ENCODE data around the gene TKT. TPM values are rescaled to one million over a fixed set of nuclear protein-coding genes. Genes with fewer than 3 reads are reported as not detected.
A peak's percentile ranks its signal among the peaks of the same experiment; 100 is the strongest.

TKT gene
- total and polyA plus RNA-seq, 9 donors = 62.6 to 279 (median 208) TPM

- Histone ChIP-seq H3K4me1 (ENCODE audit: insufficient read depth) (peaks cover 8% of the 10 kb centered on the region), H3K4me3 (no peak overlapping the region), H3K27ac (no peak overlapping the region), H3K9me3 (no peaks in the 10 kb centered on the region), H3K36me3 (no peaks in the 10 kb centered on the region), H3K27me3 (no peaks in the 10 kb centered on the region)
- intact Hi-C loops (cut with DNase I) = no loop called here
- TF ChIP-seq CTCF (IDR thresholded peaks at IDR 0.05) (no peak), POLR2A (IDR thresholded peaks at IDR 0.05) (no peak), EP300 (IDR thresholded peaks at IDR 0.05) (no peak)
- no peak for DNase-seq
- 79 to 83% (median 82%) methylated on average over 15 of the region's 15 CpGs for WGBS, 3 donors
Observed at GRCh38 chr3:53234130-53234840, 21.5 kb downstream of the TKT start.

- H3K4me1 ChIP-seq (ENCODE audit: insufficient read depth) = peaks cover 4% of the 10 kb centered on the region
- no peaks in the 10 kb centered on the region for H3K27me3 ChIP-seq
- H3K4me3 ChIP-seq = no peak overlapping the region
- H3K27ac ChIP-seq = no peak overlapping the region
- intact Hi-C loops (cut with DNase I) = no loop called here
- peak in 1 of 5 donors; percentile 14 for DNase-seq
- no peaks in the 10 kb centered on the region for H3K36me3 ChIP-seq
- 69 to 71% (median 70%) methylated on average over 16 to 18 of the region's 18 CpGs for WGBS, 3 donors
- no peaks in the 10 kb centered on the region for H3K9me3 ChIP-seq
- TF ChIP-seq CTCF (IDR thresholded peaks at IDR 0.05) = no peak
Observed at GRCh38 chr3:53232641-53233377, 23.0 kb downstream of the TKT start.

GRCh38 chr3:53231532-53232511 lies 24.0 kb downstream of the TKT start:
- Histone ChIP-seq H3K27ac (no peak overlapping the region), H3K9me3 (no peaks in the 10 kb centered on the region), H3K4me3 (no peak overlapping the region), H3K4me1 (ENCODE audit: insufficient read depth) (peaks cover 4% of the 10 kb centered on the region), H3K36me3 (no peaks in the 10 kb centered on the region), H3K27me3 (no peaks in the 10 kb centered on the region)
- WGBS, 3 donors = 77 to 92% (median 81%) methylated on average over 13 of the region's 13 CpGs
- TF ChIP-seq POLR2A (IDR thresholded peaks at IDR 0.05) = no peak
- TF ChIP-seq EP300 (IDR thresholded peaks at IDR 0.05) = no peak
- TF ChIP-seq CTCF (IDR thresholded peaks at IDR 0.05) = no peak
- intact Hi-C loops (cut with DNase I) = no loop called here
- DNase-seq = peak in 2 of 5 donors; percentile 9 to 13

GRCh38 chr3:53230789-53231188 lies 25.0 kb downstream of the TKT start:
- DNase-seq = no peak
- no peaks in the 10 kb centered on the region for H3K36me3 ChIP-seq
- 88 to 95% (median 88%) methylated on average over 5 of the region's 5 CpGs for WGBS, 3 donors
- H3K4me1 ChIP-seq (ENCODE audit: insufficient read depth) = no peaks in the 10 kb centered on the region
- no peak for TF ChIP-seq CTCF (IDR thresholded peaks at IDR 0.05)
- TF ChIP-seq EP300 (IDR thresholded peaks at IDR 0.05) = no peak
- no peak for TF ChIP-seq POLR2A (IDR thresholded peaks at IDR 0.05)
- H3K27me3 ChIP-seq = no peaks in the 10 kb centered on the region
- H3K4me3 ChIP-seq = no peak overlapping the region
- no peak overlapping the region for H3K27ac ChIP-seq
- H3K9me3 ChIP-seq = no peaks in the 10 kb centered on the region
- intact Hi-C loops (cut with DNase I) = no loop called here

All from ovary (tissue), 9 donors.